IMR-90 (cell line): ENCODE measurements around the gene PLD4.

Experiments used
- BHLHE40 ChIP-seq: fragments of 150-350 bp; IDR thresholded peaks from 2 replicates; pipeline ENCODE4 v1.6.1; 2016; ENCODE audit warnings: mild to moderate bottlenecking, low read depth, low read length
- CTCF ChIP-seq: conservative IDR thresholded peaks from 2 replicates; pipeline ENCODE4 v1.5.1; 2012; ENCODE audit warnings: mild to moderate bottlenecking, low read depth, low read length, improper control_type of control experiment
- MAFK ChIP-seq: IDR thresholded peaks from 2 replicates; pipeline ENCODE4 v1.6.1; 2012; ENCODE audit warnings: low read depth, low read length, improper control_type of control experiment
- MXI1 ChIP-seq: IDR thresholded peaks from 2 replicates; pipeline ENCODE4 v1.6.1; 2012; ENCODE audit warnings: low read depth, mild to moderate bottlenecking, low read length, moderate library complexity, borderline replicate concordance
- NFE2L2 ChIP-seq: fragments of 150-350 bp; IDR thresholded peaks from 2 replicates; pipeline ENCODE4 v1.6.1; 2016; ENCODE audit warnings: low read depth, mild to moderate bottlenecking, low read length
- POLR2A ChIP-seq: IDR thresholded peaks from 2 replicates; pipeline ENCODE4 v1.6.1; 2012; ENCODE audit warnings: mild to moderate bottlenecking, low read depth, low read length
- RAD21 ChIP-seq: IDR thresholded peaks from 2 replicates; pipeline ENCODE4 v1.6.1; 2012; ENCODE audit warnings: low read length, improper control_type of control experiment
- TF ChIP-seq, protein P1 (sequence below): fragments of 150-350 bp; IDR thresholded peaks from 2 replicates; pipeline ENCODE4 v1.6.1; 2016; ENCODE audit warnings: low read depth, mild to moderate bottlenecking, low read length, moderate library complexity, borderline replicate concordance
- TF ChIP-seq, protein P2 (sequence below): fragments of 150-350 bp; IDR thresholded peaks from 2 replicates; pipeline ENCODE4 v1.6.1; 2017; ENCODE audit warnings: mild to moderate bottlenecking, antibody characterized with exemption, low read length, low read depth

GRCh38 chr14:104969741-104970230 lies 45.1 kb downstream of the PLD4 start:
- no peak for TF ChIP-seq CTCF
- TF ChIP-seq, protein P1, sequence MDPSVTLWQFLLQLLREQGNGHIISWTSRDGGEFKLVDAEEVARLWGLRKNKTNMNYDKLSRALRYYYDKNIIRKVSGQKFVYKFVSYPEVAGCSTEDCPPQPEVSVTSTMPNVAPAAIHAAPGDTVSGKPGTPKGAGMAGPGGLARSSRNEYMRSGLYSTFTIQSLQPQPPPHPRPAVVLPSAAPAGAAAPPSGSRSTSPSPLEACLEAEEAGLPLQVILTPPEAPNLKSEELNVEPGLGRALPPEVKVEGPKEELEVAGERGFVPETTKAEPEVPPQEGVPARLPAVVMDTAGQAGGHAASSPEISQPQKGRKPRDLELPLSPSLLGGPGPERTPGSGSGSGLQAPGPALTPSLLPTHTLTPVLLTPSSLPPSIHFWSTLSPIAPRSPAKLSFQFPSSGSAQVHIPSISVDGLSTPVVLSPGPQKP: no peak
- TF ChIP-seq POLR2A: no peak
- no peak for TF ChIP-seq BHLHE40
- TF ChIP-seq, protein P2, sequence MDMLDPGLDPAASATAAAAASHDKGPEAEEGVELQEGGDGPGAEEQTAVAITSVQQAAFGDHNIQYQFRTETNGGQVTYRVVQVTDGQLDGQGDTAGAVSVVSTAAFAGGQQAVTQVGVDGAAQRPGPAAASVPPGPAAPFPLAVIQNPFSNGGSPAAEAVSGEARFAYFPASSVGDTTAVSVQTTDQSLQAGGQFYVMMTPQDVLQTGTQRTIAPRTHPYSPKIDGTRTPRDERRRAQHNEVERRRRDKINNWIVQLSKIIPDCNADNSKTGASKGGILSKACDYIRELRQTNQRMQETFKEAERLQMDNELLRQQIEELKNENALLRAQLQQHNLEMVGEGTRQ: no peak
- TF ChIP-seq NFE2L2: no peak
- TF ChIP-seq MXI1: no peak
- no peak for TF ChIP-seq MAFK
- TF ChIP-seq RAD21: no peak
